NCI-H748 (cell line): ENCODE data around the gene FHIP2A.
"Not testable (repeated sequence)": the region's sequence is repeated elsewhere in the genome, so short reads cannot be mapped to it uniquely, and the experiment has no call there.

Experiments
- DNase-seq: peaks from one replicate; lab custom pipeline; 2025; ENCODE audit not compliant: unreplicated experiment; lab: John Stamatoyannopoulos, UW

The FHIP2A gene

GRCh38 chr10:114821293-114821914, at the start of gene FHIP2A:
TSS of gene FHIP2A (plus strand) at chr10:114821780. CDS start at chr10:114822079, 299 bp downstream.
- peak; percentile 74 for DNase-seq

- no peak for DNase-seq
These were observed 48.9 kb upstream of the FHIP2A start for GRCh38 chr10:114772496-114773196.

- no peak for DNase-seq
These were observed 48.4 kb upstream of the FHIP2A start for GRCh38 chr10:114773197-114773532.

GRCh38 chr10:114775082-114775481, 46.5 kb upstream of the FHIP2A start:
- not testable (repeated sequence) for DNase-seq

- DNase-seq = no peak
These were observed 44.2 kb upstream of the FHIP2A start for GRCh38 chr10:114777415-114777814.

- DNase-seq = no peak
These were observed 41.6 kb upstream of the FHIP2A start for GRCh38 chr10:114779803-114780576.

- DNase-seq = no peak
These were observed 40.9 kb upstream of the FHIP2A start for GRCh38 chr10:114780577-114781184.

GRCh38 chr10:114782666-114783065, 38.9 kb upstream of the FHIP2A start:
- DNase-seq = no peak

- no peak for DNase-seq
These were observed 37.9 kb upstream of the FHIP2A start for GRCh38 chr10:114783686-114784085.

- DNase-seq = peak; percentile 67
These were observed 35.1 kb upstream of the FHIP2A start for GRCh38 chr10:114786492-114786891.

GRCh38 chr10:114787131-114787530, 34.4 kb upstream of the FHIP2A start:
- not testable (repeated sequence) for DNase-seq

- no peak for DNase-seq
These were observed 29.8 kb upstream of the FHIP2A start for GRCh38 chr10:114791768-114792167.

GRCh38 chr10:114795039-114795438, 26.5 kb upstream of the FHIP2A start:
- no peak for DNase-seq

GRCh38 chr10:114800361-114800760, 21.2 kb upstream of the FHIP2A start:
- no peak for DNase-seq

GRCh38 chr10:114801411-114801813, 20.2 kb upstream of the FHIP2A start:
- no peak for DNase-seq

GRCh38 chr10:114802177-114802576, 19.4 kb upstream of the FHIP2A start:
- no peak for DNase-seq

- no peak for DNase-seq
These were observed 14.8 kb upstream of the FHIP2A start for GRCh38 chr10:114806562-114807391.

GRCh38 chr10:114808982-114809381, 12.6 kb upstream of the FHIP2A start:
- no peak for DNase-seq

- no peak for DNase-seq
These were observed 10.7 kb upstream of the FHIP2A start for GRCh38 chr10:114810926-114811325.

GRCh38 chr10:114811862-114812261, 9.7 kb upstream of the FHIP2A start:
- no peak for DNase-seq

- no peak for DNase-seq
These were observed 5.8 kb upstream of the FHIP2A start for GRCh38 chr10:114815791-114816190.
